Naive B cell (primary cell): Measurements from ENCODE around the gene HOXB7. TPM values are rescaled to one million over a fixed set of nuclear protein-coding genes. Genes with fewer than 3 reads are reported as not detected.

ENCODE experiments used
- ATAC-seq, 2 donors: fragments of 150-1000 bp; cut with Tn5 transposase; 2 replicates each; pipeline ENCODE4 v1.10.0; 2021; ENCODE audit warnings: low read depth in 2 of 2, mild to moderate bottlenecking in 2 of 2, moderate library complexity in 2 of 2
- DNase-seq: peaks from one replicate; pipeline ENCODE4 v3.0.0; 2022
- H3K27ac Mint-ChIP-seq, 6 donors: one replicate each; pipeline ENCODE4 v1.8.0; 2020 to 2022; ENCODE audit warnings: mild to moderate bottlenecking in 6 of 6, mixed read lengths in 6 of 6, moderate library complexity in 5 of 6, inconsistent platforms in 2 of 6
- H3K27me3 Mint-ChIP-seq, 3 donors: one replicate each; pipeline ENCODE4 v1.8.0; 2021 to 2022; ENCODE audit warnings: mixed read lengths in 3 of 3, mild to moderate bottlenecking in 1 of 3
- H3K36me3 Mint-ChIP-seq, 2 donors: one replicate each; pipeline ENCODE4 v1.8.0; 2020 to 2022; ENCODE audit warnings: mixed read lengths in 2 of 2, inconsistent platforms in 1 of 2, mild to moderate bottlenecking in 1 of 2
- H3K4me1 Mint-ChIP-seq, 3 donors: one replicate each; pipeline ENCODE4 v1.8.0; 2020 to 2022; ENCODE audit warnings: mixed read lengths in 3 of 3, inconsistent platforms in 1 of 3, mild to moderate bottlenecking in 1 of 3, moderate library complexity in 1 of 3
- H3K4me3 Mint-ChIP-seq, 8 donors: one replicate each; pipeline ENCODE4 v1.8.0; 2020 to 2022; ENCODE audit warnings: mild to moderate bottlenecking in 8 of 8, mixed read lengths in 8 of 8, moderate library complexity in 8 of 8, inconsistent platforms in 2 of 8
- H3K9me3 Mint-ChIP-seq, 7 donors: one replicate each; pipeline ENCODE4 v1.8.0; 2020 to 2022; ENCODE audit warnings: mixed read lengths in 7 of 7, mild to moderate bottlenecking in 5 of 7, inconsistent platforms in 2 of 7, moderate library complexity in 1 of 7
- polyA plus RNA-seq, 6 donors: library from polyadenylated mRNA; unstranded; fragments of 300-500 nt; fragmentation: Illumina TruSeq; gene quantifications; one replicate each; pipeline ENCODE4 v1.2.3, GENCODE V29; 2021; ENCODE audit warnings: low read depth in 6 of 6

HOXB7 gene
- polyA plus RNA-seq, 6 donors from 2014 or later: 0.24 to 0.58 TPM; not detected in 4

DNA sequence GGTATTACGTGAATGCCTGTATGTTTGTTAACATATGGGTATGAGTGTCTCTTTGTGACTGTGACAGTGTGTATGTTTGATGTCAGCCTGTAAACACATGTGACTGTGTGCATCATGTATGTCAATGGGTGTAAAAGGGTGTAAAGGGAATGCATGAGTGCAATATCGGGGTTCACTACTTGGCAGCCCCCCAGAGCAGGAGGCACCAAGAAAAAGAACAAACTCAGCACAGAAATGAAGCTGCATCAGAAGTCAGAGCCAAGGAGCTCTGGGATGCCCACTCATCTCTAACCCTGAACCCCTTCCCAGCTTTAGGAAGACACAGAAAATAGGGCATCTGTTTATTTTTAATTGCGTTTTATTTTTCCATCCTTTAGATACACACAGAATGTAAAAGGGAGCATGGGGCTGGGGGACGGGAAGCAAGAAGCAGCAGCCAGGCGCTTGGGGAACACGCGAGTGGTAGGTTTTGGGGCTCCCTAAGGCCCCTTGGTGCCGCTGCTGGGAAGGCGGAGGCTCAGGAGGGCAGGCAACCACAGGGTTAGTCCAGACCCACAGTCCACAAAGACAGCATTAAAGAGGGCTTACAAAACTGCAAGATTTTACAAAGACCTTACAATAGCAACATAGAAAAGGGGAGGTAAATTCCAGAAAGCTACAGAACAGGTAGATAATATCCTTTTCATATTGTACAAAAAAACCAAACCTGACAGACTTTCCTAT is 3.8 kb downstream of the HOXB7 start:
- peaks cover 19 to 33% (median 24%) of the 10 kb centered on the region in 3 donors for H3K4me1 Mint-ChIP-seq
- H3K27ac Mint-ChIP-seq: no peak overlapping the region
- peaks cover 0 to 2% (median 0%) of the 10 kb centered on the region in 7 donors for H3K9me3 Mint-ChIP-seq
- H3K36me3 Mint-ChIP-seq: no peaks in the 10 kb centered on the region
- H3K4me3 Mint-ChIP-seq: peak overlapping the region in 2 of 8 donors; percentile 19 to 67
- ATAC-seq (no peak), DNase-seq (no peak)
- peaks cover 74 to 91% (median 77%) of the 10 kb centered on the region in 3 donors for H3K27me3 Mint-ChIP-seq

DNA sequence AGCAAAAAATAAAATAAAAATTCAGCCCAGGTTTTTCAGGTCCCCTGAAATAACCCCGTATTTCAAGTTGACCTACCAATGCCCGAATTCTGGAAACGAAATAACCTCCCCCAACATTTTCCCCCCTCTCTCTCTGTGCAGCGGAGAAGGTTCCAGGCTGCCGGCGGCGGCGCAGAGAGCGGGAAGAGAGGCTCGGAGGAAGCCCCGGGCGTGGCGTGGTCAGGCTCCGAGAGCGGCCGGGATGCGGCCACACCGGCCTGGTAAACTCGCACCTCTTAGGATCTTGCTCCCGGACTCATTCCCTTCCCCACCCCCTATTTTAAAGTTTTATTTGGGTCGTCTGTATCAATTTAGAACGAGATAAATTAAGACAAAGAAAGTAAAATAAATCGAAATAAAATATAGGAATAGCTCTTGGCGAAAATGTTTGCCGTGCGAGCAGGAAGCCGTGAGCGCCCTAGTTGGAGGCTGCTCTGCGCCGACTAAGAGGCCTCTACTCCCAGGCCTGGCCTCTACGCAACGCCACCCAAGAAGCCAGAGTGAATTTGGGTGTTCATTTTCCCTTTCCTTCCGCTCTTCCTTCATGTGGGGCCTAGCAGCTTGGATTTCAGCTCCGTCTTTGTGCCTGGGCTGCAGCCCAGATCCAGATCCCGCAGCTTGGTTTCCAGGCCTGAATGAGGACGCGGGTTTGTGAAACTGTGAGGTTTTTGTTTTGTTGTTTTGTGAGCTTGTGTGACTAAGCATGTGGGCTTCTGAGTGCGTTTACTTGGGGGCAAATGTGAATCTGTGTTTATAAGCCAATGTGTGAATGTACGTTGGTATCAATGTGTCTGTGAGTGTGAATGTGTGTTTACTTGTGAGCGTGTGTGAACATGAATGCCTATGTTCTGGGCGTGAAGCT is 4.6 kb downstream of the HOXB7 start:
- Mint-ChIP-seq H3K27me3 (peaks cover 75 to 92% (median 76%) of the 10 kb centered on the region in 3 donors), H3K36me3 (no peaks in the 10 kb centered on the region), H3K9me3 (peaks cover 0 to 2% (median 0%) of the 10 kb centered on the region in 7 donors), H3K4me3 (no peak overlapping the region), H3K27ac (no peak overlapping the region), H3K4me1 (peaks cover 13 to 31% (median 18%) of the 10 kb centered on the region in 3 donors)
- ATAC-seq (no peak), DNase-seq (no peak)

DNA sequence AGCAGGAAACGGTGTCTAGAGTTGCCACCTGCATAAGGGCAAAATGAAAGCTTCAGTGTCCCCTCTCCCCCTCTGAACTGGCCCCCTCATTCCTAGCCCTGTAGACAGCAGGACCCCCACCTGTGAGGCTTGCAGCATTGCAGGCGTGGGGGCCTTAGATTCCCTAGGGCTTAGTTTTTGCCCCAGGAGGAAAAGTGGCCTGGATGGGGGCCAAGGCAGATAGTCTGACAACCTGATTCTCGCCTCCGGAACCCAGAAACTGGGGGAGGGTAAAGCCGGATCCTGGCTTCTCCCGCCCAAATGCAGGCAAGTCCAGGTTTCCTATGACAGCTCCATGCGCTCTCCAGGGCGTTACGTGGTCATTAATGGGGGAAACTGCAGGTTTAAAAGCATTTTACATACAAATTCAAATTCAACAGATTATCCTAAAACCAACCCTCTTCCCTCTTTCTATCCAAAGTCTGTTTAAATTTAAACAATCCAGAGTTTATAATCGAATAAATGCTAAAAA is 5.4 kb downstream of the HOXB7 start:
- peak overlapping the region in 1 of 8 donors; percentile 27 for H3K4me3 Mint-ChIP-seq
- H3K36me3 Mint-ChIP-seq: no peaks in the 10 kb centered on the region
- no peak for DNase-seq
- peaks cover 8 to 25% (median 12%) of the 10 kb centered on the region in 3 donors for H3K4me1 Mint-ChIP-seq
- H3K9me3 Mint-ChIP-seq: peaks cover 0 to 2% (median 0%) of the 10 kb centered on the region in 7 donors
- no peak for ATAC-seq
- H3K27ac Mint-ChIP-seq: no peak overlapping the region
- H3K27me3 Mint-ChIP-seq: peaks cover 75 to 92% (median 77%) of the 10 kb centered on the region in 3 donors

DNA sequence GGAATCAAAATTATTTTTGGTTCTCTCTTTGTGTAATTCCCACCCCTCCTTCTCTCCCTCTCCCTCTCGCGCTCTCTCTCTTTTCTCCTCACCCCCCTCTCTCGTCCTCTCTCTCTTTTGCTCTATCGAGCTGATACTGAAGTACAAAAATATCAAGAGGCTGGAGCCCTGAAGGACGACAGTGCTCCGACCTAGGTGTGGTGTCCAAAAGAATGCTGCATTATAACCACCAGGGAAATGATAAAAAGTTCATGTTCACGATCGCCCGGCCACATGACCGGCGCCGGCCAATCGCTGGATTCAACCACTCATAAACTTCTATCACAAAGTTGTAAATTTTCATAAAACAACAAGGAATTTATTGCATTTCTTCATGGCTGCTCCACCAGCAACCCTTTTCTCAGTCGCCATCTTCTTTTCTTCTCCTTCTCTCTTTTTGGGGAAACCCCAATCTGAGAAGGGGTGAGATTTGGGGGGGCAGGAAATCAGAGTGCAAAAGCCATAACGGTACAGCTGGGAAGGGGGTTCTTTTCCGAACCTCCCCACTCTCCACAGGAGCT is 6.0 kb downstream of the HOXB7 start, which contains the start of gene HOXB6:
TSS of gene HOXB6 (minus strand) at position 217 of the 560 bp plus-strand sequence. CDS start 6,836 bp downstream, outside the sequence.
- Mint-ChIP-seq H3K27me3 (peaks cover 81 to 96% (median 83%) of the 10 kb centered on the region in 3 donors), H3K27ac (peak within 1 kb of the TSS in 2 of 6 donors; percentile 87 to 92), H3K36me3 (no peaks in the 10 kb centered on the region), H3K9me3 (peaks cover 0 to 2% (median 0%) of the 10 kb centered on the region in 7 donors), H3K4me3 (peak within 1 kb of the TSS in 3 of 8 donors; percentile 27 to 85 (median 80)), H3K4me1 (peaks cover 8 to 25% (median 12%) of the 10 kb centered on the region in 3 donors)
- ATAC-seq (no peak), DNase-seq (no peak)

DNA sequence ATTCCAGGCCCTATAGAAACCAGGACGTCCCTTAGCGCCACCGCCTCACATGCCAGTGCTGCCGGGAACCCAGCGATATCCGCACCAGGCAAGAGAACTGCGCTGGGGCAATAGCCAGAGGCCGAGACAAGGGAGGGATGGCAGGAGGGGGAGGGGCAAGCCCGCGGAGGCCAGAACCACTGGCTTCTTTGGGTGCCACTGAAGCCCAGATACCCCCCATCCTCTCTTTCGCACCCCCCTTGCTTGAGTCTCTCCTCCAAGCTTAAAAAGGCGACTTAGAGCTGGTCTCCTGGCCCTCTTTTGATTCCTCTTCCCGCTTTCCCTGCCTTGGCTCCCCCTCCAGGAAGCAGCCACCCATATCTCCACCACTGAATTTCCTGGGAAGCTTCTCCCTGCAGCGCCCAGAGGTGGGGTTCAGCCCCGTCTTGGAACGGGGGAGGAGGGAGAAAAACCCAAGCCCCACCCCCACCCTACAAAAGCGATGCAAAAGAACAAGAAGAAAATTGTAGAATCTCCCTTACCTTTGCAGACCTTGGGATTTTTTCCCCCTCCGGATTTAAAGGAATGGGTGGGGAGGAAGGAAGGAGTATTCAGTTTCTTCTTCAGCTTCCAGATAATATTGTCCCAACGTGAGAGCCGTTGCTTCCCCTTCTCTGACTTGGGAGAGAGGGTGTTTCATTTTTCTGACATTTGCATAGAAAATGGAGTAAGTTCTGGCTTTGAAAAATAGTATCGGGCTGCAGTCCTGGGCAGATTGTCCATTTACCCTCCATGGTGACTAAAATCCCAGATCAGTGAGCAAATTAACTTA is 6.7 kb downstream of the HOXB7 start:
- H3K4me3 Mint-ChIP-seq: peak overlapping the region in 3 of 8 donors; percentile 9 to 85 (median 52)

DNA sequence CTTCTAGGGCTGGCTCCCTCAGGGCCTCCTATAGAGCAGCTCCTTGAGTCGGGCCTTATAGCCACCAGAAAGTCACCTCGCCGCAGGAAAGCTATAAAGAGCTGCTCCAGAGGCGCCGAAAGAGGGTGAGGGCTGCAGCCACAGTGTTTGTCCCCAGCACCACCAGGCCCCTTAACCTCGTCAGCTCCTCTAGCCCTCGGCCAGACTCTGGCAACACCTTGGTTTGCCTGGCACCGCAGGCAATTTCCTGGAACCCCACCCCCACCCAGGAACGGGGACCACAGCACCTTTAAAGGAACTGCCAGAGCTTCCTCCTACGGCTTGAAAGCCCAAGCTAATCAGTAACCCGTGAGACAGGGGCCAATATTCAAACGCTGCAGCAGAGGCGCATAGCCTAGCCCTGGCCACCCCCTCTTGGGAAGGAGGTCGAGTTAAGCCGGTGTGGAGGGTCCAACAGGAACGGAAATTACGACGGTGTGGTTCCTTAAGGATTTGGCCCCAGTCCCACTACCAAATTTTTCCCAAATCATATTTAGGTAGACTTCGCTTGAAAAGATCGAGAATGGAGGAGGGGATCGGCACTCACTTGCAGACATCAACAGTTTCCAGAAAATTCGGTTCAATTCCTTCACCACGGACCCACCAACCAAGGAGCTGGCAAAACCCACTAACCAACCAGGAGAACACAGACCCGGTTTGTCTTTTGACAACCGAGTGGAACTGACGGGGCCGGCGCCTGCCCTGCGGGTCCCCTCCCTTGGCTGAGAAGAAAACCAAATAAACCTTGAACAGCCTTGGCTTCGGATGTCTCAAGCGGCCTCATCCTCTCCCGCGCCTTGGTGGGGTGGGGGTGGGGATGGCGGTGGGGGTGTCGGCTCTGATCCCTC is 9.0 kb downstream of the HOXB7 start:
- Mint-ChIP-seq H3K27me3 (peaks cover 85 to 99% (median 88%) of the 10 kb centered on the region in 3 donors), H3K4me1 (peaks cover 19 to 36% (median 25%) of the 10 kb centered on the region in 3 donors), H3K36me3 (no peaks in the 10 kb centered on the region), H3K4me3 (peak overlapping the region in 2 of 8 donors; percentile 30 to 35), H3K9me3 (peaks cover 0 to 5% (median 0%) of the 10 kb centered on the region in 7 donors), H3K27ac (peak overlapping the region in 2 of 6 donors; percentile 49 to 62)
- no peak for DNase-seq
- no peak for ATAC-seq

More for the DNA sequence above, 6.7 kb downstream of the HOXB7 start:
- Mint-ChIP-seq H3K27me3 (peaks cover 81 to 96% (median 88%) of the 10 kb centered on the region in 3 donors), H3K27ac (peak overlapping the region in 1 of 6 donors; percentile 87), H3K4me1 (peaks cover 8 to 21% (median 12%) of the 10 kb centered on the region in 3 donors), H3K9me3 (peaks cover 0 to 2% (median 0%) of the 10 kb centered on the region in 7 donors), H3K36me3 (no peaks in the 10 kb centered on the region)
- DNase-seq (no peak), ATAC-seq (no peak)

DNA sequence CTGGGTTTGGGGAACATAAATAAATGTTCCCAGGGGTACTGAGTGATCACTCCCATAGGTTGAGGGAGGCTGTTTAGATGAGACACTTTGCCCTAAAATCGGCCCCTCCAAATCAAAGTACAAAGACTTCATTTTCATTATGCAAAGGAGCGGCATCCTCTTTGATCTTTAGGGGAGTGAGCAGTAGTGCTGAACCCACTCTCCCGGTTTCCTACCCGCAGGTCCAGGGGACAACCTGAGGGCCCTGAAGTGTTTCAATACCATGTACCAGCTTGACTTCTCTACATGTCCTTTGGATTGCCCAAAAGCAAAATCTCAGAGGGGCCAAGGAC is 9.6 kb downstream of the HOXB7 start:
- Mint-ChIP-seq H3K27ac (peak overlapping the region in 1 of 6 donors; percentile 62), H3K9me3 (peaks cover 0 to 5% (median 0%) of the 10 kb centered on the region in 7 donors), H3K36me3 (peaks cover 0 to 5% of the 10 kb centered on the region in 2 donors), H3K4me3 (no peak overlapping the region), H3K4me1 (peaks cover 25 to 42% (median 31%) of the 10 kb centered on the region in 3 donors), H3K27me3 (peaks cover 85 to 99% (median 88%) of the 10 kb centered on the region in 3 donors)
- ATAC-seq (no peak), DNase-seq (no peak)

DNA sequence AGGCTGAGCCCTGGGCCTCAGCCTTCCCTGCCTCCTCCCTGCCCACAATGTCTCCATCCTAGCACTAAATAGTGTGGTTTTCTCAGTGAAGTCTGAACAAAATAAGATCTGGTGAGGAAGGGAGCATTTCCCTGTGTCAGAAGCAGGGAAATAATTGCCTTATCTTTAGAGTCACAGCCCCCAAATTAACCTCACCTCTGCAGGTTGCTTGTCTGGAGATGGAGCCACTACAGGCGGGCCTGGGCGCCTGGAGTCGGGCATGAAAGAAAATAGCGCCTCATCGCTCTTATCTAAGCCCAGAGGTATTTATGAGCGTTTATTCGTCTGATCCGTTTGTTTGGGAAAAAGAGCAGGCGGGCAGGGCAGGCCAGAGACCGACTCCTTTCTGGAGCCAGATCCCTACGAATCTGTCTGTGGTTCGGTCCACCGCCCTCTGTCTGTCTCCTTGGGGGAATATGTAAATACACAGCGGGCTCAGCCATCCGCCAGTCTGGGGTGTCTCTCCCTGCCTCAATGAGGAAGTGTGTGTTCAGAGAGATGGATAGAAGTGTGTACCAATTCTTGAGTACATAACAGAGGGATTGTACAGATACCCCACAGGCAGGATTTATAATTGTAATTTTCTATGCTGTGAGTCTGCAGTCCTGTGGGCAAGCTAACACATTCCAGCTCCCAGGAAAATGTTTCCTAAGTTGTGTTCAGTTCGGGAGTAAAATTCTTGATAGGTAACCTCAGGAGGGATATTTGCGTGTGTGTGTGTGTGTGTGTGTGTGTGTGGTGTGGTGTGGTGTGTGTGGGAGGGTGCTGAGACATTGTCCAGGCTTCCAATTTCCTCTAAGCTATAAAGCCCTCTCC is 10.3 kb downstream of the HOXB7 start:
- H3K27ac Mint-ChIP-seq: no peak overlapping the region

DNA sequence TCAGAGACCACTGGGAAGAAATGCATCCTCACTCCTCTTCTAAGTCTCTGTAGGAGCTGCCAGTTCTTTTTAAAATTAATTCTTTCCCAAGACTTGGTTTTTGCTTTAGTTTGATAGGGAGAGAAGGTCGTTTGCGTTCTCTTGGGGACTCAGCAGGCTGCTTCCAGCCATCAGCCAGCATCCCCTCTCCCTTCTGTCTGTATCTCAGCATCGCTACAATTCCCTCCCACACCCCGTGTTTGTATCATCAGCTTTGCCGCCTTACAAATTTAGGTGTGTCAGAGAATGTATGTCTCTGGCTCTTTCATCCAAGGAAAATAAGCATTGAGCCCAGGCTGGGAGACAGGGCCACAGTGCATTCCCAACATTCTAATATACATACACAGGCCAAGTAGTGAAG is 11.5 kb downstream of the HOXB7 start:
- ATAC-seq: no peak
- no peak for DNase-seq
- Mint-ChIP-seq H3K36me3 (peaks cover 0 to 7% of the 10 kb centered on the region in 2 donors), H3K4me3 (peak overlapping the region in 4 of 8 donors; percentile 5 to 77 (median 40)), H3K9me3 (peaks cover 0 to 5% (median 0%) of the 10 kb centered on the region in 7 donors), H3K27ac (no peak overlapping the region), H3K27me3 (peaks cover 80 to 99% (median 84%) of the 10 kb centered on the region in 3 donors), H3K4me1 (peaks cover 22 to 42% (median 37%) of the 10 kb centered on the region in 3 donors)

More for the DNA sequence above, 10.3 kb downstream of the HOXB7 start:
- Mint-ChIP-seq H3K27me3 (peaks cover 88 to 100% (median 88%) of the 10 kb centered on the region in 3 donors), H3K4me1 (peaks cover 26 to 46% (median 38%) of the 10 kb centered on the region in 3 donors), H3K36me3 (peaks cover 0 to 7% of the 10 kb centered on the region in 2 donors), H3K4me3 (peak overlapping the region in 2 of 8 donors; percentile 17), H3K9me3 (peaks cover 0 to 5% (median 0%) of the 10 kb centered on the region in 7 donors)
- ATAC-seq: no peak
- DNase-seq: no peak

DNA sequence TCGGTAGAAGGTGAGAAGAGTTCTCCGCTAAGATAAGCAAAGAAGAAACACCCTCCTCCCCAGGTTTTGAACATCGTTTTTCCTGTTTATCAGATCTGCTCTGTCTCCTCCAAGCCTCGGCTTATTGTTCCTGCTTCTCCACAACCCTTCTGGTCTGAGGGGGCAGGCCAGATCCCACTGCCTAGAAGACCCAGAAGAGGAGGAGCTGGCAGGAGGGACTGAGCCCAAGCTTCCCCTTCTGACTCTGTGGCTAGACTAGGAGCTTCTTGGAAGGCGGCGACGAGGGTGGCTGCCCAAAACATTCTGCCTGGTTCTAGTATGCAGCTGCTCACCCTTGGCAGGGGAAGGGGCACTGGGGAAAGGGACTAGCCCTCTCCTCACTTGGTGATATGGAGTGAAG is 12.1 kb downstream of the HOXB7 start:
- peak overlapping the region in 6 of 8 donors; percentile 69 to 87 (median 79) for H3K4me3 Mint-ChIP-seq
- H3K36me3 Mint-ChIP-seq: peaks cover 0 to 7% of the 10 kb centered on the region in 2 donors
- ATAC-seq: no peak
- peaks cover 25 to 46% (median 42%) of the 10 kb centered on the region in 3 donors for H3K4me1 Mint-ChIP-seq
- peaks cover 78 to 98% (median 83%) of the 10 kb centered on the region in 3 donors for H3K27me3 Mint-ChIP-seq
- peaks cover 0 to 5% (median 0%) of the 10 kb centered on the region in 7 donors for H3K9me3 Mint-ChIP-seq
- no peak for DNase-seq
- H3K27ac Mint-ChIP-seq: peak overlapping the region in 1 of 6 donors; percentile 77
